Fibroblast of skin of abdomen (primary cell): ENCODE results near the gene AZGP1.
A peak's percentile ranks its signal among the peaks of the same experiment; 100 is the strongest.
"Not testable (repeated sequence)": the region's sequence is repeated elsewhere in the genome, so short reads cannot be mapped to it uniquely, and the experiment has no call there.

Experiments used
- DNase-seq: peaks from one replicate; pipeline ENCODE4 v3.0.0-alpha.2; 2013

AZGP1 gene

DNA sequence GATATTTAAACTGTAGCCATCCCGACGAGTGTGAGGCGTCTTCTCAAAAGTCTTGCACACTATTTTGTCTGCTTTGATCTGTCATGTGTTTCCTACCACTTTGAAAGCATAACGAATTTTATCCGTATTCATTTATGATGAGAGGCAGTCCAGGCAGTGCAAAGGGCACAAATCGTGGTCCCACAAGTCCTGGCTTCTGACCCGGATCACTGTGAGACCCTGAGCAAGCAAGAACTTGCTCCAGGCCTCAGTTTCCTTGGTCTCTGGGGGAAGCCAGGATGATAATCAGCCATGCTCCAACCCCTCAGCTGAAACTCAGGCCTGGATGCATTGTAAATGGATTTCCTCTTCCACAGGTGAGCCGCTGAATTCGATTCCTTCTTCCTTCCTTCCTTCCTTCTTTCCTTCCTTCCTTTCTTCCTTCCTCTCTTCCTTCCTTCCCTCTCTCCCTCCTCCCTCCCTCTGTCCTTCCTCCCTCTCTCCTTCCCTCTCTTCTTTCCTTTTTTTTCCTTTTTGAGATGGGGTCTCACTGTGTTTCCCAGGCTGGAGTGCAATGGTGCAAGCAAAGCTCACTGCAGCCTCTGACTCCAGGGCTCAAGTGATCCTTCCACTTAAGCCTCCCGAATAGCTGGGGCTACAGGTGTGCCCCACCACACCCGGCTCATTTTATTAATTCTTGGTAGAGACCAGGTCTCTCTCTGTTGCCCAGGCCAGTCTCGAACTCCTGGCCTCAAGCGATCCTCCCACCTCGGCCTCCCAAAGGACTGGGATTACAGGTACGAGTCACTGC is 21.1 kb upstream of the AZGP1 start:
- DNase-seq = no peak

DNA sequence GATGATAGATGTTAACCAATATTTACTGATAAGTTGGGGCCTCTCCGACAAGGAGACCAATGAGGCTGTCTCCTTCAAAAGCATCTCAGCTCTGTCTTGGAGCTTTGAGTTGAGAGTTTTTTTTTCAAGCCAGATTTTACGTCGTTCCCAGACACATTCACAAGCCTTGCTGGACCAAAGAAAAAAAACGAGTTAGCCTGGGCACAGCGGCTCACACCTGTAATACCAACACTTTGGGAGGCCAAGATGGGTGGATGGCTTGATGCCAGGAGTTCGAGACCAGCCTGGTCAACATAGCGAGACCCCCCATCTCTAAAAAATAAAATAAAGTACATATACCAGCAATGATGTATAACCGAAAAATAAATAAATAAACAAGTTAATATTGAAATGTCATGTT is 19.0 kb upstream of the AZGP1 start:
- no peak for DNase-seq

DNA sequence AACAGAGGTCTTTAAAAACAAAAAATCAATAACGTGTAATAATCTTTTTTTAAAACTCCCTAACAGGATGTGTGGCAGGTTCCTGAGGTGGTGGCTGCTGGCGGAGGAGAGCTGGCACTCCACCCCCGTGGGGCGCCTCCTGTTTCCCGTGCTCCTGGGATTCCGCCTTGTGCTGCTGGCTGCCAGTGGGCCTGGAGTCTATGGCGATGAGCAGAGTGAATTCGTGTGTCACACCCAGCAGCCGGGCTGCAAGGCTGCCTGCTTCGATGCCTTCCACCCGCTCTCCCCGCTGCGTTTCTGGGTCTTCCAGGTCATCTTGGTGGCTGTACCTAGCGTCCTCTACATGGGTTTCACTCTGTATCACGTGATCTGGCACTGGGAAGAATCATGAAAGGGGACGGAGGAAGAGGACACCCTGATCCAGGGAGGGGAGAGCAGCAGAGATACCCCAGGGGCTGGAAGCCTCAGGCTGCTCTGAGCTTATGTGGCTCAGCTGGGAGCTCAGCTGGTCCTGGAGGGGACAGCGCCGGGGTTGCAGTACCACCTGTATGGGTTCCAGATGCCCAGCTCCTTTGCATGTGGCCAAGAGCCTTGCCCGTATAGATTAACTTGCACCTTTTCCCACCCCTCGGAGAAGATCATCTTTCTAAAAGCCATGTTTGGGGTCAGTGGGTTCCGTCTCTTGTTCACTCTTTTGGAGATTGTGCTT is 16.7 kb upstream of the AZGP1 start:
- no peak for DNase-seq

DNA sequence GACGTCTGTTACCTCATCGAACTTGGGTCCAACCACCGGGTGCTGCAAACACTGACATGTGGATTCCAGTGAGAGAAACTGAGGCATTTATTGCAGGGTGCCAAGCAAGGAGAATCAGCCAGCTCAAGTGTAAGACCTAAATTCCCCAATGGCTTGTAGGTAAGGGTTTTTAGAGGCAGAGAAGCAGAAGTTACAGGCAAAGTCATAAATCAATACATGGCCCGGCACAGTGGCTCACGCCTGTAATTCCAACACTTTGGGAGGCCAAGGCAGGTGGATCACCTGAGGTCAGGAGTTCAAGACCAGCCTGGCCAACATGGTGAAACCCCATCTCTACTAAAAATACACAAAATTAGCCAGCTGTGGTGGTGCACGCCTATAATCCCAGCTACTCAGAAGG is 15.7 kb upstream of the AZGP1 start:
- DNase-seq = not testable (repeated sequence)

DNA sequence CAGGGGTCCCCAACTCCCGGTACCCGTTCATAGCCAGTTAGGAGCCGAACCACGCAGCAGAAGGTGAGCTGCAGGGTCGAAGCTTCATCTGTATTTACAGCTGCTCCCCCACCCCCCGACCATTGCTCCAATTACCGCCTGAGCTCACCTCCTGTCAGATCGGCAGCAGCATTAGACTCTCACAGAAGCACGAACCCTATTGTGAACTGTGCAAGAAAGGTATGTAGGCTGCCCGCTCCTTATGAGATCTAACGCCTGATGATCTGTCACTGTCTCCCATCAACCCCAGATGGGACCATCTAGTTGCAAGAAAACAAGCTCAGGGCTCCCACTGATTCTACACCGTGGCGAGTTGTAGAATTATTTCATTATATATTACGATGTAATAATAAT is 14.6 kb upstream of the AZGP1 start:
- DNase-seq = no peak

DNA sequence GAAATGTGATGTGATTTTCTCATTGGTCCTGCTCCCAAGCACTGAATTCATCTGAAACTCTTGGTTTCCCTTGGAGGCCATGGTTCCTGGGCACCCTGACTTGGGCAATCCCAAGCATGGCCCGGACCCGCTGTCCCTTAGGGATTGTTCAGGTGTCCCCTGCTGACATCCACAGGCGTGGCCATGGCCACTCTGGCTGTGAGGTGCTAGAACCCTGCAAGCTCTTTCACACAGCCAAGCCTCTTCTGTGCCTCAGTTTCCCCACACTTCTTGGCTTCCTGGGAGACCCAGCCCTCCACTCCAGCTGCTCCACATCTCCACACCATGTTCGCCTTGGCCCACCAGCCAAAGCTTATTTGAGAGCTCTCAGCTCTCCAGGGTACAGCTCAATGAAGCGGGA is 12.0 kb upstream of the AZGP1 start:
- no peak for DNase-seq

DNA sequence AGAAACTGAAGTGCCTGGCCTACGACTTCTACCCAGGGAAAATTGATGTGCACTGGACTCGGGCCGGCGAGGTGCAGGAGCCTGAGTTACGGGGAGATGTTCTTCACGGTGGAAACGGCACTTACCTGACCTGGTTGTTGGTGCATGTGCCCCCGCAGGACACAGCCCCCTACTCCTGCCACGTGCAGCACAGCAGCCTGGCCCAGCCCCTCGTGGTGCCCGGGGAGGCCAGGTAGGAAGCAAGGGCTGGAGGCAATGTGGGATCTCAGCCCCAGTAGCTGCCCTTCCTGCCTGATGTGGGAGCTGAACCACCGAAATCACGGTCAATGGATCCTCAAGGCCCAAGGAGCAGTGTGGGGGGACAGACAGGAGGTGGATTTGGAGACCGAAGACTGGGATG is 11.5 kb upstream of the AZGP1 start:
- not testable (repeated sequence) for DNase-seq

DNA sequence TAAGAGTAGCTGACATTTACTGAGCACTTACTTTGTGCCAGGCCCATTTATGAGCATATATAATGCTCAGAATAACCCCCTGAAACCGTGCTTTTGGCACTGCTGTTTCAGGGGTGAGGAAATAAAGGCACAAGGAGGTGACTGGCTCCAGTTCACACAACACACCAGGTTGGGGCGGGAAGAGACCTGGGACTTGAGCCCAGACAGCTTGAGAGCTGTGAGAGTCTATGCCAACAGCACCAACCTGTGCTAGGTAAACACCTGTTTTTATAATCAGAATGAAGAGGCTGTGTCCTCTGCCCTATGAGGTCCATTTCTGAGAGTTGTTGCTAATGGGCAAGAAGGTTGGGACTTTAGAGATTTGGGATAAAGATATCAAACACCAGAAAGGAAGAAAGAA is 8.8 kb upstream of the AZGP1 start:
- DNase-seq = no peak

DNA sequence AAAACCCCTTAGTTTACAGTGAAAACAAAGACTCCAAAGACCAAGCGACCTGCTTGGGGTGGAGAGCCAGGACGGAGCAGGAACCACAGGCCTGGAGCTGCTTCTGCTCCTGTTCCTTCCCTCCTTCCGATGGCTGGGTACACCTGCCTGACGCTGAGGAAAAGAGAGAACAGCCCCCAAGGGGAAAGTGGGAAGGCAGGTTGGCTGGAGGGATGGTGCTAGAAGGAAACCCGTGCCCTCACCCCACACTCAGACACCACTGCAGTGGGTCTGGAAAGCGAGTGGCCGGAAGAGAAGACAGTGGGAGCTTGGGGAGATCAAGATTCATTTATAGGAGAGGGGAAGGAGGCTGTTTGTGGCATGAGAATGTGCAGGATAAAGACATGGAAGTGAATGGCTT is 5.2 kb upstream of the AZGP1 start:
- DNase-seq = not testable (repeated sequence)

DNA sequence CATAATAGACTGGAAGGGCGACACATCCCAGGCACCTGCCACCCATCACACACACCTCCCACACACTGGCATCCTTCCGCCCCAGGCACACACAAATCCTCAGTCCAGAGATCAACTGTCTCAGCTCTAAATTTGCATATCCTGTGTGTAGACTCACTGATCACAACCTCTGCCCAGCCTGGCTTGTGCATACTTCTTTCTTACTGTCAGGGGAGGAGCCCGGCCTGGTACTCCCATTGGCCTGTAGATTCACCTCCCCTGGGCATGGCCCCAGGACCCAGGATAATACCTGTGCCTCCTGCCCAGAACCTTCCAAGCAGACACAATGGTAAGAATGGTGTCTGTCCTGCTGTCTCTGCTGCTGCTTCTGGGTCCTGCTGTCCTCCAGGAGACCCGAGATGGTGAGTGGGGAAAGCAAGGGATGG is 4.6 kb upstream of the AZGP1 start:
- DNase-seq = not testable (repeated sequence)

DNA sequence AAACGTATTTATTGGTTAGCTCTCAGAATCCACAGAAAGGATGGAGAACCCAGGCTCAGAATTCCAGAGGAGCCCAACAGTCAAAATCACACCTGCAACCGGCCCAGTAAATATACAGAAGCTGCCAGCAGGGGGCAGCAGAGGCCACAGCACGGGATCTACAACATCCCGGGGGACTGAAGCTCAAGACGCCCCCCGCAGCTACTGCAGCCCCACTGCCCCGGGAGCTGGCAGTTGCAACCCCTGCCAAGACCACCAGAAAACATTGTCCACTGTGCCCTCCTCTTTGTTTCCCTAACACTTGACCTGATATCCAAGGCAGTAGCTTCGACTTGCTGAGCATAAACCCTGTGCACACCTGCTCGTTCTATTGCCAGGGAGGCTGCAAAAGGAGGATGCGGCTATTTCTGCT is 4.0 kb upstream of the AZGP1 start:
- DNase-seq = not testable (repeated sequence)

DNA sequence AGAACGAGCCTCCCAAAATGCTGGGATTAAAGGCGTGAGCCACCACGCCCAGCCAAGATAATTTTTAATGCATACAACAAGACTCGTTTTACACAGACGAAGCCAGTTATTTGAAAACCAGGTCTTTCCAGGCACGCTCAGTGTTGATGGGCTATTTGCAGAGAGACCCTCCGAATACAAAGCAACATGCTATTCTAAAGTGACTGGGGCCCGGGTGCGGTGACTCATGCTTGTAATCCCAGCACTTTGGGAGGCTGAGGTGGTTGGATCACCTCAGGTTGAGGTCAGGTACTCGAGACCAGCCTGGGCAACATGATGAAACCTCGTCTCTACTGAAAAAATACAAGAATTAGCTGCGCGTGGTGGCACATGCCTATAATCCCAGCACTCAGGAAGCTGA is 795 bp upstream of the AZGP1 start:
- DNase-seq = no peak

DNA sequence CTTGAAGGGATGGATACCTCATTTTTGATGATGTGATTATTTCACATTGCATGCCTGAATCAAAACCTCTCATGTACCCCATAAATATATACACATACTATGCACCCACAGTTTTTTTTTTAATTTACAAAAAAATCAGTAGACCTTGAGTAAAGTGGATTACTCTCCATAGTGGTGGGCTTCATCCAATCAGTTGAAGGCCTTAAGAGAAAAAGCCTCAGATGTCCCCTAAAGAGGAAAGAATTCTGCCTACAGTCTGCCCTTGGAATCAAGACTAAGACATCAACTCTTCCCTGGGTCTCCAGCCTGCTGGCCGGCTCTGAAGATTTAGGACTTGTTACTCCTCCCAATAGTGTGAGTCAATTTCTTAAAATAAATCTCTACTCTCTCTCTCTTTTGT is 1.1 kb downstream of the AZGP1 start:
- DNase-seq = no peak

DNA sequence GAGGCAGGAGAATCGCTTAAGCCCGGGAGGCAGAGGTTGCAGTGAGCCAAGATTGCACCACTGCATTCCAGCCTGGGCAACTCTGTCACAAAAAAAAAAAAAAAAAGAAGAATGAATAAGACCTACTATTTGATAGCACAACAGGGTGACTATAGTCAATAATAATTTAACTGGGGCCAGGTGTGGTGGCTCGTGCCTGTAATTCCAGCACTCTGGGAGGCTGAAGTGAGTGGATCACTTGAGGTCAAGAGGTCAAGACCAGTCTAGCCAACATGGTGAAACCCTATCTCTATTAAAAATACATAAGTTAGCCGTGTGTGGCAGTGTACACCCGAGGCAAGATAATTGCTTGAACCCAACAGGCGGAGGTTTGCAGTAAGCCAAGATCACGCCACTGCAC is 2.0 kb downstream of the AZGP1 start:
- DNase-seq = not testable (repeated sequence)

DNA sequence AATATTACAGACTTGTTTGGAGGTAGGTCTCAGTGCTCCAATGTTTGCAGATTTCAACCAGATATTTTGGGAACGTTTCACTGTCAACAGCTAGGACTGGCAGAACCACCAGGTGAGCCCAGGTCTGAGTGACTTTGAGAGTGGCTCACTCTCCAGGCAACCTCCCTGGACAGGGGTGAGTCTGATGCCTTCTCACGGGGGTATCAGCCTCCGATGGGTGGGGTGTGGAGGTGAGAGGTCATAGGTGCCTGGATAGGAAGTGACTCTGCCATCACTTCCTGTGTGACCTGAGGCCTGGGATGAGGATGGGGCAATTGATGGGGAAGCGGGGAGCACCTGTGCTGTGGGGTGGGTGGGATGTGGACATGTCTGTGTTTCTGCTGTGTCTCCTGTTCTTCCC is 4.6 kb downstream of the AZGP1 start:
- no peak for DNase-seq

DNA sequence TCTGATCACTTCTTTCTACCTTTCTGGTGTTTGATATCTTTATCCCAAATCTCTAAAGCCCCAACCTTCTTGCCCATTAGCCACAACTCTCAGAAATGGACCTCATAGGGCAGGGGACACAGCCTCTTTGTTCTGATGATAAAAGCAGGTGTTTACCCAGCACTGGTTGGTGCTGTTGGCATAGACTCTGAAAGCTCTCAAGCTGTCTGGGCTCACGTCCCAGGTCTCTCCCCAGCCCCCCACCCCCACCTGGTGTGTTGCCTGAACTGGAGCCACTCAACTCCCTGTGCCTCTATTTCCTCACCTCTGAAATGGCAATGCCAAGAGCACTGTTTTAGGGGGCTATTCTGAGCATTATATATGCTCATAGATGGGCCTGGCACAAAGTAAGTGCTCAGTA is 6.0 kb downstream of the AZGP1 start:
- DNase-seq = not testable (repeated sequence)

DNA sequence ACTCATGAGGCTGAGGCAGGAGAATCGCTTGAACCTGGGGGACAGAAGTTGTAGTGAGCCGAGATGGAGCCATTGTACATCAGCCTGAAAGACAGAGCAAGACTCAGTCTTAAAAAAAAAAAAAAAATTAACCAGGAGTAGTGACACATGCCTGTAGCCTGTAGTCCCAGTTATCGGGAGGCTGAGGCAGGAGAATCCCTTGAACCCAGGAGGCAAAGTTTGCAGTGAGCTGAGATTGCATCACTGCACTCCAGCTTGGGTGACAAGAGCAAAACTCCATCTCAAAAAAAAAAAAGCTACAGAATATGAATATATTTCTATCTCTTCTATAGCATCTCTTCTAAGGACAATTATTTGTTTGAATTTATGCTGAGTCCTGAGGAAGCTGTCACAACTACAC is 6.5 kb downstream of the AZGP1 start:
- DNase-seq = no peak

DNA sequence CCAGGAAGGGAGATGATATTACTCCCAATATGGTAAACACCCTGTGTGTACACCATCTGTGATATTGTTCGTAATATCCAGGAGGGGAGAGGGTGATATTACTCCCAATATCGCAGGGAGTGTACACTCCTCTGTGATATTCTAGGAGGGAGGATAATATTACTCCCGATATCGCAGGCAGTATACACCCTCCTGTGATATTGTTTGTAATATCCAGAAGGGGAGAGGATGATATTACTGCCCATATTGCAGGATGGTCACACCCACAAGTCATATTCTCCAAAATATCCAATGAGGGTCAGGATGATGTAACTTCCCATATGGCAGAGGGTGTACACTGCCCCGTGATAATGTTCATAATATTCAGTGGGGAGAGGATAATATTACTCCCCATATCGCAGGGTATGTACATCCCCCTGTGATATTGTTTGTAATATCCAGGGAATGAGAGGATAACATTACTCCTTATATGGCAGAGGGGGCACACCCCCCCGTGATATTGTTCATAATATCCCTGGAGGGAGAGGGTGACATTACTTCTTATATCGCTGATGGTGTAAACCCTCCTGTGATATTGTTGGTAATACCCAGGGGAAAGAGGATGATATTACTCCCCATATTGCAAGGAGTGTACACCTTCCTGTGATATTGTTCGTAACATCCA is 17.1 kb downstream of the AZGP1 start:
- DNase-seq = no peak

DNA sequence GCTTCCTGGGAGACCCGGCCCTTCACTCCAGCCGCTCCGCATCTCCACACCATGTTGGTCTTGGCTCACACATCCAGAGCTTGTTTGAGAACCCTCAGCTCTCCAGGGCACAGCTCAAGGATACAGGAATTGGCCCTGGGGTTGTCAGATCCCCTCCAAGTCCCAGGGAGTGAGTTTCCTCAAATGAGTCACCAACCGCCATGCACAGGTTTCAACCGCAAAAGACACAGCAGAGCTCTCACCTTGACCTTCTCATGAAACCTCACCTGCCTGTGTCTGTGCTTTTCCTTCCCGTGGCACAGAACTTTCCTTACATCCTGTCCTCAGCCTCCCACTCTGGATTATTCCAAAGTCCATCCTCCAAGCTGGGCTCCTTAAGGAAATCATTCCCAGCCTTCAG is 20.6 kb downstream of the AZGP1 start:
- DNase-seq = no peak

DNA sequence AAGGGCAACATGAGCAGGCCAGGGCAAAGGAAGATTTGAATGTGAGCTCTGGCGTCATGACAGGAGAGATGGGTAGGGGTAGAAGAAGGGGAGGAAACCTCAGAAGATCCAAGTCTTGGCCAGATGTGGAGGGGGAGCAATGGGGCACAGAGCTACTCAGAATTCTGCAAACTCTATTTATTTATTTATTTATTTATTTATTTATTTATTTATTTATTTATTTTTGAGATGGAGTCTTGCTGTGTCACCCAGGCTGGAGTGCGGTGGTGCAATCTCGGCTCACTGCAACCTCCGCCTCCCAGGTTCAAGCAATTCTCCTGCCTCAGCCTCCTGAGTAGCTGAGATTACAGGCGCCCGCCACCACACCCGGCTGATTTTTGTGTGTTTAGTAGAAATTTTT is 21.2 kb downstream of the AZGP1 start:
- not testable (repeated sequence) for DNase-seq

DNA sequence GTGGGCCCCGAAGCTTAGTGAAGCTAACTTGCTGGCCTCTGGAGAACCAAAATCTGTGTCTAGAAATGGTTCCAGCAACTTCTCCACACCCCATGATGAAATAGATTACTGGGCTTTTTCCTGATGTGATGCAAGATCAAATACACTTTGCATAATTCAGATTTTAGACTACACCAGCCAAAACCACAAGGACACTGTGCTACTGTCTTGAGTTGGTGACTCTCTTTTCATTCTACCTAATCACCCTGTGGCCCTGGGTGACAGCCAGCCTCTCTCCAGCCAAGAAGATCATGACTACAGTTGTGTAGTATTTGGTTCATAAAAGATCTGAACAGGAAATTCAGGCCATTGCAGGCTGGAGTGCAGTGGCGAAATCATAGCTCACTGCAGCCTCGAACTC is 22.2 kb downstream of the AZGP1 start:
- DNase-seq = peak; percentile 16

DNA sequence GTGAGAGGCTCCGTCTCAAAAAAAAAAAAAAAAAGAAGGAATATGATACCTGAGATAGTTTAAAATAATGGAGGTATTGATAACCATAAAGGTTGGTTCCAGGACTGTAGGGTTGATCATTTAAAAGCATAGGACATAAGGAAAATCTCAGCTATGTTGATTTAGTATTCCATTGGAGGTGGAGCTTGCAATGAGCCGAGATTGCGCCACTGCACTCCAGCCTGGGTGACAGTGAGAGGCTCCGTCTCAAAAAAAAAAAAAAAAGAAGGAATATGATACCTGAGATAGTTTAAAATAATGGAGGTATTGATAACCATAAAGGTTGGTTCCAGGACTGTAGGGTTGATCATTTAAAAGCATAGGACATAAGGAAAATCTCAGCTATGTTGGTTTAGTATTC is 23.2 kb downstream of the AZGP1 start:
- not testable (repeated sequence) for DNase-seq

DNA sequence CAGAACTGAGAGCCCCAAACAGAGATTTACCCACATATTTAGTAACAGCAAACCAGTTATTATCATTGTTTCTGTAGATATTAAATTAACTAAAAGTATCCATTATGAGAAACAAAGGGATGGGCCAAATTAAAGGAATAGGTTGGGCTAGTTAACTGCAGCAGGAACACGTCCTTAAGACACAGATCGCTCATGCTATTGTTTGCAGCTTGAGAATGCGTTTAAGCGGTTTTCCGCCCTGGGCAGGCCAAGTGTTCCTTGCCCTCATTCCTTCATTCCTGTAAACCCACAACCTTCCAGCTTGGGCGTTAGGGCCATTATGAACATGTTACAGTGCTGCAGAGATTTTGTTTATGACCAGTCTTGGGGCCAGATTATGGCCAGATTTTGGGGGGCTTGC is 25.0 kb downstream of the AZGP1 start:
- not testable (repeated sequence) for DNase-seq
